OCI-LY7 (cell line): ENCODE data around the gene LZTS2.

Experiments
- CTCF ChIP-seq: fragments of 200-600 bp; sonication (generic); conservative IDR thresholded peaks from 2 replicates; pipeline ENCODE4 v1.5.1; 2014; ENCODE audit warnings: mild to moderate bottlenecking, antibody characterized with exemption, low read length, moderate library complexity, mixed read lengths
- EZH2phosphoT487 ChIP-seq: fragments of 200-600 bp; sonication (generic); IDR thresholded peaks from 2 replicates; pipeline ENCODE4 v1.6.1; 2018; ENCODE audit warnings: low read depth, borderline replicate concordance, mild to moderate bottlenecking, mixed run types, antibody characterized with exemption, low read length, moderate library complexity, mixed read lengths

GRCh38 chr10:100972904-100973535 is 26.6 kb upstream of the LZTS2 start:
- TF ChIP-seq CTCF (no peak), EZH2phosphoT487 (no peak)
